H1 (cell line): Measurements from ENCODE around the gene CBARP. TPM values are rescaled to one million over a fixed set of nuclear protein-coding genes. Genes with fewer than 3 reads are reported as not detected.

Experiments used
- CTCF ChIA-PET: fragments of 300-600 bp; sonication (Branson Sonifier 250); formaldehyde crosslinking; loops from one replicate; lab custom pipeline; 2021; ENCODE audit not compliant: partially characterized antibody; lab: Charles Lee
- POLR2A ChIA-PET: fragments of 300-600 bp; sonication (Branson Sonifier 250); formaldehyde crosslinking; loops from one replicate; lab custom pipeline; 2021; ENCODE audit warnings: inconsistent platforms; ENCODE audit not compliant: partially characterized antibody; lab: Charles Lee
- DNase-seq, 2 experiments: peaks; one replicate each; pipeline versions ENCODE4 v3.0.0 to v3.0.0-alpha.2; 2010 to 2022; ENCODE audit warnings: low spot score in 2 of 2, low read depth in 1 of 2, mixed read lengths in 1 of 2
- FAIRE-seq: peaks from 2 replicates; lab custom pipeline; 2011; peaks lifted over from hg19 to GRCh38; lab: Jason Lieb, UNC
- H2AFZ ChIP-seq: 2 replicates; pipeline ENCODE4 v1.8.1; 2012; ENCODE audit warnings: low read length, inconsistent platforms
- H2AK5ac ChIP-seq: 2 replicates; pipeline ENCODE4 v1.6.1; 2013; ENCODE audit warnings: low read depth, low read length
- H2BK120ac ChIP-seq: replicated peaks from 2 replicates; pipeline ENCODE3; 2013; ENCODE audit warnings: low read depth, low read length, inconsistent platforms
- H2BK12ac ChIP-seq: 2 replicates; pipeline ENCODE4 v1.6.1; 2013; ENCODE audit warnings: low read depth, low read length
- H2BK15ac ChIP-seq: 2 replicates; pipeline ENCODE4 v1.6.1; 2013; ENCODE audit warnings: low read length
- H2BK20ac ChIP-seq: 2 replicates; pipeline ENCODE4 v1.6.1; 2013; ENCODE audit warnings: low read length
- H2BK5ac ChIP-seq: 2 replicates; pipeline ENCODE4 v1.6.1; 2013; ENCODE audit warnings: low read depth, low read length
- H3K14ac ChIP-seq: 2 replicates; pipeline ENCODE4 v1.6.1; 2013; ENCODE audit warnings: inconsistent platforms; ENCODE audit not compliant: insufficient read length
- H3K18ac ChIP-seq: 2 replicates; pipeline ENCODE4 v1.6.1; 2013; ENCODE audit warnings: low read length; ENCODE audit errors: extremely low read depth
- H3K23ac ChIP-seq: 2 replicates; pipeline ENCODE4 v1.6.1; 2013; ENCODE audit warnings: inconsistent platforms; ENCODE audit not compliant: insufficient read length
- H3K23me2 ChIP-seq: 2 replicates; pipeline ENCODE4 v1.6.1; 2013; ENCODE audit warnings: low read depth, low read length
- H3K27ac ChIP-seq: 2 replicates; pipeline ENCODE4 v1.6.1; 2011; ENCODE audit warnings: low read depth, low read length, inconsistent platforms
- H3K27me3 ChIP-seq, 4 experiments: replicated peaks in 1 of 4; 1 replicate in 1 of 4; 2 replicates in 3 of 4; pipeline versions ENCODE4 v1.6.1 to v1.8.1; 2011 to 2013; ENCODE audit warnings: low read length in 3 of 4, mild to moderate bottlenecking in 3 of 4, inconsistent platforms in 2 of 4, mixed read lengths in 2 of 4, moderate library complexity in 1 of 4; ENCODE audit not compliant: control insufficient read depth in 3 of 4, insufficient read depth in 3 of 4; ENCODE audit errors: extremely low read depth in 1 of 4
- H3K36me3 ChIP-seq, 4 experiments: 2 replicates each; pipeline versions ENCODE4 v1.6.1 to v1.8.1; 2011 to 2013; ENCODE audit warnings: mild to moderate bottlenecking in 4 of 4, low read length in 3 of 4, moderate library complexity in 2 of 4, control low read depth in 1 of 4, inconsistent platforms in 1 of 4; ENCODE audit not compliant: insufficient read depth in 4 of 4, control insufficient read depth in 2 of 4
- H3K4ac ChIP-seq: replicated peaks from 2 replicates; pipeline ENCODE3; 2013; ENCODE audit warnings: low read length, low read depth, mixed read lengths, inconsistent platforms; ENCODE audit not compliant: insufficient read length
- H3K4me1 ChIP-seq, 4 experiments: replicated peaks in 1 of 4; 1 replicate in 1 of 4; 2 replicates in 3 of 4; pipeline versions ENCODE4 v1.6.1 to v1.8.1; 2011 to 2013; ENCODE audit warnings: low read length in 3 of 4, inconsistent platforms in 2 of 4, mixed read lengths in 1 of 4; ENCODE audit not compliant: insufficient read depth in 4 of 4, control insufficient read depth in 3 of 4
- H3K4me2 ChIP-seq, 2 experiments: 2 replicates each; pipeline versions ENCODE4 v1.6.1 to v1.8.1; 2011 to 2013; ENCODE audit warnings: low read depth in 2 of 2, low read length in 2 of 2, control low read depth in 1 of 2, inconsistent platforms in 1 of 2, mild to moderate bottlenecking in 1 of 2; ENCODE audit not compliant: insufficient read depth in 1 of 2
- H3K4me3 ChIP-seq, 4 experiments: fragments of 200-600, 300-600 bp in 1 of 4; sonication (generic), shearing (Covaris generic), sonication (Bioruptor Twin) in 1 of 4; 2 replicates each; pipeline versions ENCODE4 v1.5.1 to v1.8.1; 2011 to 2016; ENCODE audit warnings: low read length in 4 of 4, low read depth in 3 of 4, control low read depth in 2 of 4, inconsistent platforms in 2 of 4, mild to moderate bottlenecking in 2 of 4, mixed read lengths in 1 of 4, moderate library complexity in 1 of 4; ENCODE audit not compliant: insufficient read depth in 2 of 4; ENCODE audit errors: extremely low read depth in 1 of 4
- H3K56ac ChIP-seq: replicated peaks from 2 replicates; pipeline ENCODE3; 2013; ENCODE audit warnings: low read depth, mild to moderate bottlenecking, mixed read lengths, low read length, inconsistent platforms; ENCODE audit not compliant: insufficient read length
- H3K79me1 ChIP-seq: 2 replicates; pipeline ENCODE4 v1.6.1; 2013; ENCODE audit warnings: low read depth, low read length, control low read depth
- H3K79me2 ChIP-seq, 2 experiments: 2 replicates each; pipeline versions ENCODE4 v1.6.1 to v1.8.1; 2012 to 2013; ENCODE audit warnings: low read length in 2 of 2, mild to moderate bottlenecking in 2 of 2, inconsistent platforms in 1 of 2; ENCODE audit not compliant: insufficient read depth in 2 of 2, control insufficient read depth in 1 of 2
- H3K9ac ChIP-seq, 4 experiments: replicated peaks in 1 of 4; 1 replicate in 1 of 4; 2 replicates in 3 of 4; pipeline versions ENCODE4 v1.6.1 to v1.8.1; 2011 to 2013; ENCODE audit warnings: low read depth in 3 of 4, low read length in 3 of 4, control low read depth in 2 of 4, mild to moderate bottlenecking in 2 of 4, moderate library complexity in 2 of 4, inconsistent platforms in 1 of 4; ENCODE audit errors: extremely low read depth in 1 of 4
- H3K9me3 ChIP-seq, 2 experiments: 2 replicates each; pipeline versions ENCODE4 v1.6.1 to v1.8.1; 2012 to 2013; ENCODE audit warnings: mild to moderate bottlenecking in 2 of 2, moderate library complexity in 2 of 2, control low read depth in 1 of 2, inconsistent platforms in 1 of 2, low read depth in 1 of 2, low read length in 1 of 2, mixed read lengths in 1 of 2; ENCODE audit not compliant: insufficient read depth in 2 of 2
- H4K20me1 ChIP-seq, 2 experiments: replicated peaks in 1 of 2; 2 replicates each; pipeline versions ENCODE3 to v1.8.1; 2011 to 2013; ENCODE audit warnings: inconsistent platforms in 2 of 2, low read length in 2 of 2, mild to moderate bottlenecking in 1 of 2; ENCODE audit not compliant: insufficient read depth in 2 of 2, control insufficient read depth in 1 of 2
- H4K5ac ChIP-seq: 2 replicates; pipeline ENCODE4 v1.6.1; 2013; ENCODE audit warnings: low read length, low read depth, mixed read lengths, inconsistent platforms; ENCODE audit not compliant: insufficient read length
- H4K8ac ChIP-seq: 2 replicates; pipeline ENCODE4 v1.8.0; 2013; ENCODE audit warnings: mild to moderate bottlenecking, moderate library complexity, low read length, inconsistent platforms; ENCODE audit not compliant: insufficient read depth; ENCODE audit errors: extremely low read depth
- H4K91ac ChIP-seq: replicated peaks from 2 replicates; pipeline ENCODE3; 2013; ENCODE audit warnings: low read length, mixed read lengths, inconsistent platforms; ENCODE audit not compliant: insufficient read length
- ASH2L ChIP-seq: fragments of 200-600, 300-600 bp; sonication (generic); IDR thresholded peaks from one replicate; pipeline ENCODE4 v1.7.1; 2017; ENCODE audit warnings: low read length
- CBX8 ChIP-seq: fragments of 300-800, 300-1000 bp; sonication (generic); IDR thresholded peaks from 2 replicates; pipeline ENCODE4 v1.7.1; 2016; ENCODE audit warnings: low read depth, low read length, borderline replicate concordance
- CEBPB ChIP-seq: IDR thresholded peaks from 2 replicates; pipeline ENCODE4 v1.6.1; 2012; ENCODE audit warnings: low read depth, low read length
- CHD1 ChIP-seq: IDR thresholded peaks from 2 replicates; pipeline ENCODE4 v1.6.1; 2012; ENCODE audit warnings: low read depth, low read length, improper control_type of control experiment
- CREB1 ChIP-seq: IDR thresholded peaks from 2 replicates; pipeline ENCODE4 v1.6.1; 2012; ENCODE audit warnings: inconsistent platforms
- GABPA ChIP-seq: IDR thresholded peaks from 2 replicates; pipeline ENCODE4 v1.6.1; 2011; ENCODE audit warnings: mild to moderate bottlenecking, low read length, moderate library complexity, borderline replicate concordance; ENCODE audit not compliant: insufficient read depth
- RBBP5 ChIP-seq: IDR thresholded peaks from 2 replicates; pipeline ENCODE4 v1.7.1; 2012; ENCODE audit warnings: low read depth, mild to moderate bottlenecking, inconsistent platforms, low read length, moderate library complexity, borderline replicate concordance
- SIRT6 ChIP-seq: IDR thresholded peaks from one replicate; pipeline ENCODE4 v1.7.1; 2012; ENCODE audit warnings: low read length, inconsistent platforms
- SP2 ChIP-seq: IDR thresholded peaks from 2 replicates; pipeline ENCODE4 v1.6.1; 2012; ENCODE audit warnings: mild to moderate bottlenecking, low read length, inconsistent platforms
- SUZ12 ChIP-seq: fragments of 200-600 bp; sonication (generic); IDR thresholded peaks from 2 replicates; pipeline ENCODE4 v1.6.1; 2012; ENCODE audit warnings: mild to moderate bottlenecking, inconsistent platforms, low read length, moderate library complexity, mixed read lengths
- TBP ChIP-seq: IDR thresholded peaks from 2 replicates; pipeline ENCODE4 v1.6.1; 2011; ENCODE audit warnings: low read depth, low read length, improper control_type of control experiment
- WGBS, 2 experiments: shearing (Covaris generic) in 1 of 2; methylation state at CpG; one replicate each; pipeline versions ENCODE4 v1.1.6 to v1.1.7; 2013 to 2015; ENCODE audit warnings: low lambda C conversion rate in 2 of 2, mixed read lengths in 2 of 2, inconsistent platforms in 1 of 2, low coverage in 1 of 2, missing lambda C conversion rate in 1 of 2; ENCODE audit not compliant: insufficient replicate concordance in 2 of 2, insufficient coverage in 1 of 2, insufficient read length in 1 of 2; ENCODE audit errors: extremely low coverage in 1 of 2, missing lambda C conversion rate in 1 of 2; 5-methylcytosine and 5-hydroxymethylcytosine counted together
- polyA plus RNA-seq, 7 experiments: library from polyadenylated mRNA; depleted of rRNA in 3 of 7; stranded (reverse) in 5 of 7; unstranded in 2 of 7; fragments of >200 nt in 5 of 7; fragments of 200-250 nt in 2 of 7; gene quantifications; 1 replicate in 5 of 7; 2 replicates in 1 of 7; 4 replicates in 1 of 7; pipeline versions ENCODE4 v1.2.1 to v1.2.3, GENCODE V29; 2011 to 2013; ENCODE audit warnings: missing spikeins in 2 of 7, mixed read lengths in 2 of 7
- total RNA-seq: library from RNA; stranded (reverse); fragmentation: NEBNext Ultra II Directional; extraction: Animal tissue kit (Norgen Biotek cat#: 25700); gene quantifications from 2 replicates; pipeline ENCODE4 v1.2.1, GENCODE V29; 2021
- TF ChIP-seq, protein P1 (sequence below): IDR thresholded peaks from 2 replicates; pipeline ENCODE4 v1.6.1; 2011; ENCODE audit warnings: low read length, improper control_type of control experiment
- TF ChIP-seq, protein P2 (sequence below): IDR thresholded peaks from 2 replicates; pipeline ENCODE4 v1.6.1; 2012; ENCODE audit warnings: inconsistent platforms

Gene CBARP
- total and polyA plus RNA-seq, 2 of the 8 experiments (the other 6 are each of a cell fraction or from before 2014, with no cell fraction given): 4.9 to 14.7 TPM

DNA sequence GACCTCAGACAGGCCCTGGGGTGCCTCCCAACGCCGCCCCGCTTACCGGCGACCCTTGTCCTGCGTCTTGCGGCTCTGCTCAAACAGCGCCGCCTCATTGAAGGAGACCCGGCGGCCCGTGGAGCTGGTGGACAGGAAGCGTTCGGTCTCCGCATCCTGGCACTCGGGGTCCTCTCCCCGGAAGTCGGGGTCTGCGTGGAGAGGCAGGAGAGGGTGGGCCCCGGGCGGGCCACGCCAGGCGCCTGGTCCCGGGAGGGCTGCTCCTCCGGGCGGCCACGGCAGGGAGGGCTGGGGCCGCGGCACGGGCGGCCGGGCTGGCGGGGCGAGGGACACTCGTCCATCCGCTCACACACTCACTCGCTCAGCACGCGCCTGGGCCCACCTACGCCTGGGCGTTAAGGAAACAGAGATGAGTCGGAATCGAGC, 2.8 kb downstream of the CBARP start:
- CTCF ChIA-PET: interaction anchor here (1.1 to 2.3 kb wide), 4 partner anchors 12 to 23 kb away, joined by 4 to 10 read pairs (median 7); no protein-coding TSS in a partner anchor
- H4K20me1 ChIP-seq: peaks cover 2 to 22% of the 10 kb centered on the region in 2 experiments
- TF ChIP-seq SP2 (no peak), TBP (no peak), CEBPB (no peak), GABPA (no peak), ASH2L (no peak), RBBP5 (no peak), SIRT6 (no peak), CBX8 (no peak), CREB1 (no peak), SUZ12 (no peak), CHD1 (no peak)
- TF ChIP-seq, protein P1, sequence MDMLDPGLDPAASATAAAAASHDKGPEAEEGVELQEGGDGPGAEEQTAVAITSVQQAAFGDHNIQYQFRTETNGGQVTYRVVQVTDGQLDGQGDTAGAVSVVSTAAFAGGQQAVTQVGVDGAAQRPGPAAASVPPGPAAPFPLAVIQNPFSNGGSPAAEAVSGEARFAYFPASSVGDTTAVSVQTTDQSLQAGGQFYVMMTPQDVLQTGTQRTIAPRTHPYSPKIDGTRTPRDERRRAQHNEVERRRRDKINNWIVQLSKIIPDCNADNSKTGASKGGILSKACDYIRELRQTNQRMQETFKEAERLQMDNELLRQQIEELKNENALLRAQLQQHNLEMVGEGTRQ: no peak
- TF ChIP-seq, protein P2, sequence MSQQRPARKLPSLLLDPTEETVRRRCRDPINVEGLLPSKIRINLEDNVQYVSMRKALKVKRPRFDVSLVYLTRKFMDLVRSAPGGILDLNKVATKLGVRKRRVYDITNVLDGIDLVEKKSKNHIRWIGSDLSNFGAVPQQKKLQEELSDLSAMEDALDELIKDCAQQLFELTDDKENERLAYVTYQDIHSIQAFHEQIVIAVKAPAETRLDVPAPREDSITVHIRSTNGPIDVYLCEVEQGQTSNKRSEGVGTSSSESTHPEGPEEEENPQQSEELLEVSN: no peak

More for the DNA sequence above, 2.8 kb downstream of the CBARP start:
- no peak overlapping the region for H4K91ac ChIP-seq
- H3K36me3 ChIP-seq: peaks cover 4 to 40% (median 7%) of the 10 kb centered on the region in 4 experiments; a peak in 5 of 8 replicates
- H3K9ac ChIP-seq: no peak overlapping the region
- H2BK5ac ChIP-seq: no peak overlapping the region
- no peak overlapping the region for H2BK120ac ChIP-seq
- no peak for DNase-seq
- no peak overlapping the region for H2AK5ac ChIP-seq
- POLR2A ChIA-PET: interaction anchor here (0.8 to 2.8 kb wide), 4 partner anchors 10 to 128 kb away, joined by 3 to 7 read pairs (median 6); partner anchors contain the start of gene CIRBP
- no peak overlapping the region for H2AFZ ChIP-seq
- no peak overlapping the region for H3K56ac ChIP-seq
- H3K4me2 ChIP-seq: no peak overlapping the region
- no peak overlapping the region for H3K18ac ChIP-seq
- H3K9me3 ChIP-seq: no peaks in the 10 kb centered on the region
- FAIRE-seq: no peak
- H3K4me1 ChIP-seq: peaks cover 0 to 11% (median 9%) of the 10 kb centered on the region in 4 experiments; a peak in 5 of 7 replicates
- H3K79me2 ChIP-seq: no peaks in the 10 kb centered on the region; a peak in 1 of 4 replicates
- no peak overlapping the region for H3K23ac ChIP-seq
- no peak overlapping the region for H3K4me3 ChIP-seq
- H4K5ac ChIP-seq: no peak overlapping the region
- H3K79me1 ChIP-seq: 0 out of 2 replicates have a peak, but pooled peaks cover 3% of the 10 kb centered on the region
- no peak overlapping the region for H3K14ac ChIP-seq
- no peak overlapping the region for H3K4ac ChIP-seq
- no peaks in the 10 kb centered on the region for H3K27me3 ChIP-seq
- H2BK12ac ChIP-seq: no peak overlapping the region
- no peak overlapping the region for H2BK20ac ChIP-seq
- H3K27ac ChIP-seq: no peak overlapping the region
- H2BK15ac ChIP-seq: no peak overlapping the region
- WGBS, 2 experiments: 99% methylated on average over 16 of the region's 43 CpGs; no CpG with 5 or more reads in 1 of the 2 experiments
- 0 out of 2 replicates have a peak overlapping the region, but pooled peaks have one; percentile 5 for H4K8ac ChIP-seq
- H3K23me2 ChIP-seq: peaks cover 10% of the 10 kb centered on the region; the same call in 1 of the 2 replicates
